HUES64 (cell line): ENCODE results near the gene UBASH3A.

Source experiments
- H3K27ac ChIP-seq: 2 replicates; pipeline ENCODE4 v1.7.0; 2013; ENCODE audit warnings: low read depth, low read length, inconsistent platforms
- H3K27me3 ChIP-seq: 2 replicates; pipeline ENCODE4 v1.6.1; 2013; ENCODE audit warnings: mild to moderate bottlenecking, low read length; ENCODE audit not compliant: insufficient read depth
- H3K36me3 ChIP-seq: 2 replicates; pipeline ENCODE4 v1.6.1; 2013; ENCODE audit warnings: mild to moderate bottlenecking, low read length; ENCODE audit not compliant: insufficient read depth
- H3K4me1 ChIP-seq: 2 replicates; pipeline ENCODE4 v1.6.1; 2013; ENCODE audit warnings: mild to moderate bottlenecking, low read length, moderate library complexity; ENCODE audit not compliant: insufficient read depth
- H3K4me3 ChIP-seq: 2 replicates; pipeline ENCODE4 v1.5.1; 2013; ENCODE audit warnings: mild to moderate bottlenecking, low read length, moderate library complexity
- H3K9ac ChIP-seq: 2 replicates; pipeline ENCODE4 v1.6.1; 2013; ENCODE audit warnings: mild to moderate bottlenecking, low read depth, low read length
- H3K9me3 ChIP-seq: 2 replicates; pipeline ENCODE4 v1.6.1; 2013; ENCODE audit warnings: low read depth, low read length; ENCODE audit not compliant: insufficient read depth
- WGBS: fragments of 150-250, 120-280 bp; methylation state at CpG from one replicate; pipeline ENCODE4 v1.1.7; 2013; ENCODE audit warnings: missing lambda C conversion rate; 5-methylcytosine and 5-hydroxymethylcytosine counted together

Gene UBASH3A

GRCh38 chr21:42454786-42455185 lies 51.1 kb downstream of the UBASH3A start:
- Histone ChIP-seq H3K27ac (no peak overlapping the region), H3K9me3 (no peaks in the 10 kb centered on the region), H3K4me3 (no peak overlapping the region), H3K36me3 (no peaks in the 10 kb centered on the region), H3K27me3 (no peaks in the 10 kb centered on the region), H3K9ac (no peak overlapping the region), H3K4me1 (no peaks in the 10 kb centered on the region)
- WGBS: 75% methylated on average over 9 of the region's 9 CpGs

- H3K27me3 ChIP-seq: no peaks in the 10 kb centered on the region
- 81% methylated on average over 9 of the region's 9 CpGs for WGBS
Observed at GRCh38 chr21:42455196-42455595, 51.5 kb downstream of the UBASH3A start.

GRCh38 chr21:42455754-42456440 lies 52.2 kb downstream of the UBASH3A start:
- Histone ChIP-seq H3K4me3 (no peak overlapping the region), H3K9me3 (no peaks in the 10 kb centered on the region), H3K27ac (no peak overlapping the region), H3K9ac (no peak overlapping the region), H3K36me3 (no peaks in the 10 kb centered on the region), H3K27me3 (no peaks in the 10 kb centered on the region), H3K4me1 (no peaks in the 10 kb centered on the region)
- 89% methylated on average over 9 of the region's 10 CpGs for WGBS

More at GRCh38 chr21:42455196-42455595, 51.5 kb downstream of the UBASH3A start:
- Histone ChIP-seq H3K27ac (no peak overlapping the region), H3K4me1 (no peaks in the 10 kb centered on the region), H3K9ac (no peak overlapping the region), H3K36me3 (no peaks in the 10 kb centered on the region), H3K9me3 (no peaks in the 10 kb centered on the region), H3K4me3 (no peak overlapping the region)

GRCh38 chr21:42456457-42456856 lies 52.8 kb downstream of the UBASH3A start:
- no peaks in the 10 kb centered on the region for H3K9me3 ChIP-seq
- 84% methylated on average over 8 of the region's 8 CpGs for WGBS
- H3K4me3 ChIP-seq: no peak overlapping the region
- no peaks in the 10 kb centered on the region for H3K27me3 ChIP-seq
- H3K9ac ChIP-seq: no peak overlapping the region
- no peak overlapping the region for H3K27ac ChIP-seq
- no peaks in the 10 kb centered on the region for H3K36me3 ChIP-seq
- H3K4me1 ChIP-seq: peaks cover under 1% of the 10 kb centered on the region; the same call in 1 of the 2 replicates

- Histone ChIP-seq H3K4me3 (no peak overlapping the region), H3K27ac (no peak overlapping the region), H3K9ac (no peak overlapping the region), H3K27me3 (no peaks in the 10 kb centered on the region), H3K9me3 (no peaks in the 10 kb centered on the region), H3K4me1 (peaks cover 21% of the 10 kb centered on the region), H3K36me3 (no peaks in the 10 kb centered on the region)
- 69% methylated on average over 1 of the region's 1 CpG for WGBS
Observed at GRCh38 chr21:42459082-42459460, 55.4 kb downstream of the UBASH3A start.

GRCh38 chr21:42459546-42460215 lies 56.0 kb downstream of the UBASH3A start:
- H3K27me3 ChIP-seq: no peaks in the 10 kb centered on the region
- H3K9ac ChIP-seq: no peak overlapping the region
- H3K4me3 ChIP-seq: no peak overlapping the region
- peaks cover 21% of the 10 kb centered on the region for H3K4me1 ChIP-seq
- WGBS: 85% methylated on average over 11 of the region's 11 CpGs
- no peak overlapping the region for H3K27ac ChIP-seq
- H3K36me3 ChIP-seq: no peaks in the 10 kb centered on the region
- no peaks in the 10 kb centered on the region for H3K9me3 ChIP-seq

- Histone ChIP-seq H3K36me3 (no peaks in the 10 kb centered on the region), H3K9ac (no peak overlapping the region), H3K4me1 (peaks cover 21% of the 10 kb centered on the region), H3K9me3 (no peaks in the 10 kb centered on the region), H3K27me3 (no peaks in the 10 kb centered on the region), H3K4me3 (no peak overlapping the region), H3K27ac (no peak overlapping the region)
- 87% methylated on average over 14 of the region's 14 CpGs for WGBS
Observed at GRCh38 chr21:42460391-42461184, 56.9 kb downstream of the UBASH3A start.

GRCh38 chr21:42461185-42461520 lies 57.5 kb downstream of the UBASH3A start:
- WGBS: 85% methylated on average over 5 of the region's 5 CpGs
- H3K27ac ChIP-seq: no peak overlapping the region
- no peak overlapping the region for H3K9ac ChIP-seq
- H3K9me3 ChIP-seq: no peaks in the 10 kb centered on the region
- no peaks in the 10 kb centered on the region for H3K36me3 ChIP-seq
- H3K4me3 ChIP-seq: no peak overlapping the region
- H3K27me3 ChIP-seq: no peaks in the 10 kb centered on the region
- H3K4me1 ChIP-seq: peaks cover 21% of the 10 kb centered on the region

GRCh38 chr21:42461881-42462877 lies 58.5 kb downstream of the UBASH3A start:
- 78% methylated on average over 10 of the region's 10 CpGs for WGBS
- Histone ChIP-seq H3K36me3 (no peaks in the 10 kb centered on the region), H3K4me3 (no peak overlapping the region), H3K9me3 (no peaks in the 10 kb centered on the region), H3K9ac (no peak overlapping the region), H3K27ac (peak overlapping the region; percentile 10; the same call in 1 of the 2 replicates), H3K4me1 (peaks cover 21% of the 10 kb centered on the region), H3K27me3 (no peaks in the 10 kb centered on the region)

- Histone ChIP-seq H3K4me1 (peaks cover 35% of the 10 kb centered on the region), H3K27me3 (no peaks in the 10 kb centered on the region), H3K36me3 (no peaks in the 10 kb centered on the region), H3K9me3 (no peaks in the 10 kb centered on the region), H3K4me3 (no peak overlapping the region), H3K27ac (no peak overlapping the region), H3K9ac (no peak overlapping the region)
- whole genome bisulfite sequencing: 90% methylated on average over 17 of the region's 17 CpGs
Observed at GRCh38 chr21:42463861-42464515, 60.3 kb downstream of the UBASH3A start.
